HEK293 (cell line): Measurements from ENCODE around the gene KCNQ2.

Source experiments
- CTCF ChIA-PET: fragments of 350-600 bp; formaldehyde crosslinking; extraction: SDS; loops from one replicate; lab custom pipeline; 2021; ENCODE audit warnings: antibody characterized with exemption; lab: Yijun Ruan, JAX
- POLR2A ChIA-PET: fragments of 300-600 bp; formaldehyde crosslinking; extraction: SDS; loops from one replicate; lab custom pipeline; 2020; ENCODE audit warnings: antibody characterized with exemption, inconsistent platforms; lab: Yijun Ruan, JAX
- H3K27ac ChIP-seq: fragments of 200-500 bp; sonication (Bioruptor generic); 2 replicates; pipeline ENCODE4 v1.5.1; 2014; ENCODE audit warnings: low read depth, low read length, control low read depth, inconsistent platforms; ENCODE audit errors: extremely low read depth
- H3K36me3 ChIP-seq, 2 experiments: fragments of 200-500 bp in 1 of 2; sonication (Bioruptor generic) in 1 of 2; 1 replicate in 1 of 2; 2 replicates in 1 of 2; pipeline ENCODE4 v1.5.1; 2014 to 2017; ENCODE audit warnings: inconsistent platforms in 2 of 2, low read length in 2 of 2; ENCODE audit not compliant: control insufficient read depth in 2 of 2, insufficient read depth in 1 of 2
- H3K4me1 ChIP-seq: fragments of 200-500 bp; sonication (Bioruptor generic); 2 replicates; pipeline ENCODE4 v1.5.1; 2014; ENCODE audit warnings: mild to moderate bottlenecking, low read length, inconsistent platforms; ENCODE audit not compliant: control insufficient read depth, insufficient read depth
- H3K4me3 ChIP-seq: 2 replicates; pipeline ENCODE4 v1.5.1; 2011; ENCODE audit warnings: low read depth, mild to moderate bottlenecking, control low read depth, low read length, moderate library complexity
- H3K9me3 ChIP-seq: fragments of 200-500 bp; sonication (Bioruptor generic); 2 replicates; pipeline ENCODE4 v1.5.1; 2014; ENCODE audit warnings: low read depth, low read length, inconsistent platforms; ENCODE audit not compliant: control insufficient read depth, insufficient read depth
- GFI1B ChIP-seq: fragments of 450-650 bp; formaldehyde crosslinking; IDR thresholded peaks from 2 replicates; pipeline ENCODE4 v1.5.1; 2016; ENCODE audit warnings: missing biosample characterization, missing genetic modification characterization
- KLF1 ChIP-seq: fragments of 450-650 bp; formaldehyde crosslinking; IDR thresholded peaks from 2 replicates; pipeline ENCODE4 v1.5.1; 2016; ENCODE audit warnings: missing biosample characterization, missing genetic modification characterization
- TSHZ1 ChIP-seq: fragments of 450-650 bp; formaldehyde crosslinking; IDR thresholded peaks from 2 replicates; pipeline ENCODE4 v1.5.1; 2016; ENCODE audit warnings: missing biosample characterization, missing genetic modification characterization, borderline replicate concordance
- YY1 ChIP-seq: fragments of 450-650 bp; formaldehyde crosslinking; IDR thresholded peaks from 2 replicates; pipeline ENCODE4 v1.5.1; 2018; ENCODE audit warnings: missing biosample characterization, missing genetic modification characterization
- ZBTB8A ChIP-seq: fragments of 450-650 bp; formaldehyde crosslinking; IDR thresholded peaks from 2 replicates; pipeline ENCODE4 v1.5.1; 2016; ENCODE audit warnings: missing biosample characterization, missing genetic modification characterization
- ZNF138 ChIP-seq: fragments of 450-650 bp; formaldehyde crosslinking; IDR thresholded peaks from 2 replicates; pipeline ENCODE4 v1.5.1; 2016; ENCODE audit warnings: missing biosample characterization, missing genetic modification characterization, borderline replicate concordance
- ZNF157 ChIP-seq: fragments of 450-650 bp; formaldehyde crosslinking; IDR thresholded peaks from 2 replicates; pipeline ENCODE4 v1.5.1; 2016; ENCODE audit warnings: missing biosample characterization, missing genetic modification characterization
- ZNF184 ChIP-seq: fragments of 450-650 bp; IDR thresholded peaks from 2 replicates; pipeline ENCODE4 v1.5.1; 2018; ENCODE audit warnings: missing biosample characterization, mild to moderate bottlenecking, missing genetic modification characterization
- ZNF2 ChIP-seq: fragments of 450-650 bp; formaldehyde crosslinking; IDR thresholded peaks from 2 replicates; pipeline ENCODE4 v1.5.1; 2016; ENCODE audit warnings: missing biosample characterization, missing genetic modification characterization
- ZNF24 ChIP-seq: fragments of 450-650 bp; formaldehyde crosslinking; IDR thresholded peaks from 2 replicates; pipeline ENCODE4 v1.5.1; 2016; ENCODE audit warnings: missing biosample characterization, missing genetic modification characterization
- ZNF302 ChIP-seq: fragments of 450-650 bp; formaldehyde crosslinking; IDR thresholded peaks from 2 replicates; pipeline ENCODE4 v1.5.1; 2016; ENCODE audit warnings: missing biosample characterization, missing genetic modification characterization, low read depth
- ZNF558 ChIP-seq: fragments of 450-650 bp; formaldehyde crosslinking; IDR thresholded peaks from 2 replicates; pipeline ENCODE4 v1.5.1; 2016; ENCODE audit warnings: missing biosample characterization, missing genetic modification characterization
- ZNF596 ChIP-seq: fragments of 450-650 bp; IDR thresholded peaks from 2 replicates; pipeline ENCODE4 v1.5.0; 2018; ENCODE audit warnings: missing biosample characterization, mild to moderate bottlenecking, missing genetic modification characterization, moderate library complexity
- ZNF600 ChIP-seq: fragments of 450-650 bp; formaldehyde crosslinking; IDR thresholded peaks from 2 replicates; pipeline ENCODE4 v1.5.1; 2016; ENCODE audit warnings: missing biosample characterization, missing genetic modification characterization
- ZNF776 ChIP-seq: fragments of 450-650 bp; formaldehyde crosslinking; IDR thresholded peaks from 2 replicates; pipeline ENCODE4 v1.5.0; 2017; ENCODE audit warnings: missing biosample characterization, missing genetic modification characterization, borderline replicate concordance
- ZNF830 ChIP-seq: fragments of 450-650 bp; IDR thresholded peaks from 2 replicates; pipeline ENCODE4 v1.5.0; 2018; ENCODE audit warnings: missing biosample characterization, missing genetic modification characterization, low read depth, mild to moderate bottlenecking, moderate library complexity
- TF ChIP-seq, protein P1 (sequence below): fragments of 450-650 bp; formaldehyde crosslinking; IDR thresholded peaks from 2 replicates; pipeline ENCODE4 v1.5.1; 2016; ENCODE audit warnings: missing biosample characterization, missing genetic modification characterization
- TF ChIP-seq, protein P2 (sequence below): sonication (generic); formaldehyde crosslinking; IDR thresholded peaks from 2 replicates; pipeline ENCODE4 v1.8.1; 2022; ENCODE audit warnings: mild to moderate bottlenecking, moderate library complexity, missing genetic modification reagents
- TF ChIP-seq, protein P3 (sequence below): fragments of 450-650 bp; formaldehyde crosslinking; IDR thresholded peaks from 2 replicates; pipeline ENCODE4 v1.5.1; 2016; ENCODE audit warnings: missing biosample characterization, missing genetic modification characterization

The KCNQ2 gene

DNA sequence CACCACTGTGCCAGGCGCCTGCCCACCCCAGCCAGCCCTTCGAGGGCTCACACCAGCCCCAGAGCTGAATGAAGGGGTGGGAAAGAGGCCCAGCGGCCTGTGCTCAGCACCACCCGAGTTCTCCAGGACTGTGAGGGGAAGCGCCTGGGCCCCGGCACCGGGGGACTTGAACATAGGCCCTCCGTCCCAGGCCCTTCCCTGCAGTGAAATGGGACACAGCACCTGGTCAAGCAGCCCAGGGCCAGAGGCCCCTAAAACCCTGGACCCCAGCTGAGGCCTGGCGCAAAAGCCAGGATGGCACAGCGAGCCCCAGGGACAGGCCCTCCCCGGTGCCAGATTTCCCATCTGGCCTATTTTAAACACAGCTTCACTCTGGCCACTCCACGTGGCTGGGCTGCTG lies 4.0 kb downstream of the KCNQ2 start:
- TF ChIP-seq ZNF596 = no peak
- no peak for TF ChIP-seq GFI1B (tag by site-specific recombination)
- TF ChIP-seq ZNF157 = no peak
- TF ChIP-seq KLF1 (tag by site-specific recombination) = no peak
- TF ChIP-seq YY1 (tag by site-specific recombination) = no peak
- no peak for TF ChIP-seq ZNF138
- no peak overlapping the region for H3K27ac ChIP-seq
- POLR2A ChIA-PET = no interaction called here
- H3K4me3 ChIP-seq = no peak overlapping the region
- no peaks in the 10 kb centered on the region; the same call in 1 of the 2 replicates for H3K4me1 ChIP-seq
- no peaks in the 10 kb centered on the region for H3K9me3 ChIP-seq
- CTCF ChIA-PET = no interaction called here
- no peaks in the 10 kb centered on the region for H3K36me3 ChIP-seq

GRCh38 chr20:63467294-63468083 lies 5.0 kb downstream of the KCNQ2 start:
- no peak overlapping the region for H3K4me3 ChIP-seq
- no peak overlapping the region for H3K27ac ChIP-seq
- TF ChIP-seq ZNF600 (tag by site-specific recombination) = peak; percentile 70
- no peak for TF ChIP-seq TSHZ1 (tag by site-specific recombination)
- TF ChIP-seq ZNF24 (tag by site-specific recombination) = no peak
- TF ChIP-seq, protein P1, sequence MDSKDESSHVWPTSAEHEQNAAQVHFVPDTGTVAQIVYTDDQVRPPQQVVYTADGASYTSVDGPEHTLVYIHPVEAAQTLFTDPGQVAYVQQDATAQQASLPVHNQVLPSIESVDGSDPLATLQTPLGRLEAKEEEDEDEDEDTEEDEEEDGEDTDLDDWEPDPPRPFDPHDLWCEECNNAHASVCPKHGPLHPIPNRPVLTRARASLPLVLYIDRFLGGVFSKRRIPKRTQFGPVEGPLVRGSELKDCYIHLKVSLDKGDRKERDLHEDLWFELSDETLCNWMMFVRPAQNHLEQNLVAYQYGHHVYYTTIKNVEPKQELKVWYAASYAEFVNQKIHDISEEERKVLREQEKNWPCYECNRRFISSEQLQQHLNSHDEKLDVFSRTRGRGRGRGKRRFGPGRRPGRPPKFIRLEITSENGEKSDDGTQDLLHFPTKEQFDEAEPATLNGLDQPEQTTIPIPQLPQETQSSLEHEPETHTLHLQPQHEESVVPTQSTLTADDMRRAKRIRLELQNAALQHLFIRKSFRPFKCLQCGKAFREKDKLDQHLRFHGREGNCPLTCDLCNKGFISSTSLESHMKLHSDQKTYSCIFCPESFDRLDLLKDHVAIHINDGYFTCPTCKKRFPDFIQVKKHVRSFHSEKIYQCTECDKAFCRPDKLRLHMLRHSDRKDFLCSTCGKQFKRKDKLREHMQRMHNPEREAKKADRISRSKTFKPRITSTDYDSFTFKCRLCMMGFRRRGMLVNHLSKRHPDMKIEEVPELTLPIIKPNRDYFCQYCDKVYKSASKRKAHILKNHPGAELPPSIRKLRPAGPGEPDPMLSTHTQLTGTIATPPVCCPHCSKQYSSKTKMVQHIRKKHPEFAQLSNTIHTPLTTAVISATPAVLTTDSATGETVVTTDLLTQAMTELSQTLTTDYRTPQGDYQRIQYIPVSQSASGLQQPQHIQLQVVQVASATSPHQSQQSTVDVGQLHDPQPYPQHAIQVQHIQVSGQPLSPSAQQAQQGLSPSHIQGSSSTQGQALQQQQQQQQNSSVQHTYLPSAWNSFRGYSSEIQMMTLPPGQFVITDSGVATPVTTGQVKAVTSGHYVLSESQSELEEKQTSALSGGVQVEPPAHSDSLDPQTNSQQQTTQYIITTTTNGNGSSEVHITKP (tag by site-specific recombination) = no peak
- H3K36me3 ChIP-seq = no peaks in the 10 kb centered on the region
- ChIA-PET POLR2A (no interaction called here), CTCF (no interaction called here)
- H3K4me1 ChIP-seq = no peaks in the 10 kb centered on the region
- no peaks in the 10 kb centered on the region for H3K9me3 ChIP-seq

- POLR2A ChIA-PET = no interaction called here
- CTCF ChIA-PET = no interaction called here
Observed at GRCh38 chr20:63466861-63467260, 5.6 kb downstream of the KCNQ2 start.

More at GRCh38 chr20:63466861-63467260, 5.6 kb downstream of the KCNQ2 start:
- TF ChIP-seq ZNF558 = no peak
- no peak for TF ChIP-seq ZNF2 (tag by site-specific recombination)
- TF ChIP-seq ZNF830 (tag by site-specific recombination) = no peak
- TF ChIP-seq ZNF302 (tag by site-specific recombination) = no peak
- TF ChIP-seq ZBTB8A = no peak
- no peak for TF ChIP-seq ZNF184 (tag by site-specific recombination)
- TF ChIP-seq, protein P2, sequence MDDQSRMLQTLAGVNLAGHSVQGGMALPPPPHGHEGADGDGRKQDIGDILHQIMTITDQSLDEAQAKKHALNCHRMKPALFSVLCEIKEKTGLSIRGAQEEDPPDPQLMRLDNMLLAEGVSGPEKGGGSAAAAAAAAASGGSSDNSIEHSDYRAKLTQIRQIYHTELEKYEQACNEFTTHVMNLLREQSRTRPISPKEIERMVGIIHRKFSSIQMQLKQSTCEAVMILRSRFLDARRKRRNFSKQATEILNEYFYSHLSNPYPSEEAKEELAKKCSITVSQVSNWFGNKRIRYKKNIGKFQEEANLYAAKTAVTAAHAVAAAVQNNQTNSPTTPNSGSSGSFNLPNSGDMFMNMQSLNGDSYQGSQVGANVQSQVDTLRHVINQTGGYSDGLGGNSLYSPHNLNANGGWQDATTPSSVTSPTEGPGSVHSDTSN = no peak
- no peak for TF ChIP-seq ZNF776 (tag by site-specific recombination)
- TF ChIP-seq, protein P3, sequence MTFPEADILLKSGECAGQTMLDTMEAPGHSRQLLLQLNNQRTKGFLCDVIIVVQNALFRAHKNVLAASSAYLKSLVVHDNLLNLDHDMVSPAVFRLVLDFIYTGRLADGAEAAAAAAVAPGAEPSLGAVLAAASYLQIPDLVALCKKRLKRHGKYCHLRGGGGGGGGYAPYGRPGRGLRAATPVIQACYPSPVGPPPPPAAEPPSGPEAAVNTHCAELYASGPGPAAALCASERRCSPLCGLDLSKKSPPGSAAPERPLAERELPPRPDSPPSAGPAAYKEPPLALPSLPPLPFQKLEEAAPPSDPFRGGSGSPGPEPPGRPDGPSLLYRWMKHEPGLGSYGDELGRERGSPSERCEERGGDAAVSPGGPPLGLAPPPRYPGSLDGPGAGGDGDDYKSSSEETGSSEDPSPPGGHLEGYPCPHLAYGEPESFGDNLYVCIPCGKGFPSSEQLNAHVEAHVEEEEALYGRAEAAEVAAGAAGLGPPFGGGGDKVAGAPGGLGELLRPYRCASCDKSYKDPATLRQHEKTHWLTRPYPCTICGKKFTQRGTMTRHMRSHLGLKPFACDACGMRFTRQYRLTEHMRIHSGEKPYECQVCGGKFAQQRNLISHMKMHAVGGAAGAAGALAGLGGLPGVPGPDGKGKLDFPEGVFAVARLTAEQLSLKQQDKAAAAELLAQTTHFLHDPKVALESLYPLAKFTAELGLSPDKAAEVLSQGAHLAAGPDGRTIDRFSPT (tag by site-specific recombination) = no peak
- H3K36me3 ChIP-seq = no peaks in the 10 kb centered on the region
- H3K27ac ChIP-seq = no peak overlapping the region
- no peaks in the 10 kb centered on the region for H3K9me3 ChIP-seq
- no peaks in the 10 kb centered on the region for H3K4me1 ChIP-seq
- no peak overlapping the region for H3K4me3 ChIP-seq
